ENCODE data around the gene FILIP1. TPM values are rescaled to one million over a fixed set of nuclear protein-coding genes. Genes with fewer than 3 reads are reported as not detected.
"Not testable (repeated sequence)": the region's sequence is repeated elsewhere in the genome, so short reads cannot be mapped to it uniquely, and the experiment has no call there.

Gene FILIP1
- total RNA-seq, 1 donor from 2014 or later = under 0.01 TPM

- no peaks in the 10 kb centered on the region for H3K27me3 ChIP-seq (ENCODE audit: control insufficient read depth, insufficient read depth, low read length)
- no peaks in the 10 kb centered on the region for H3K36me3 ChIP-seq (ENCODE audit: control insufficient read depth, insufficient read depth, low read length)
- no peak for FAIRE-seq
- DNase-seq (ENCODE audit: low read depth) = no peak
- H3K4me3 ChIP-seq (ENCODE audit: low read depth, low read length) = no peak overlapping the region
- TF ChIP-seq CTCF (IDR thresholded peaks at IDR 0.05; ENCODE audit: insufficient read depth, low read length, severe bottlenecking) = no peak
These were observed 80.5 kb downstream of the FILIP1 start for GRCh38 chr6:75412969-75413662.

- not testable (repeated sequence) for FAIRE-seq; H3K27me3 ChIP-seq (ENCODE audit: control insufficient read depth, insufficient read depth, low read length); DNase-seq (ENCODE audit: low read depth); H3K4me3 ChIP-seq (ENCODE audit: low read depth, low read length); H3K36me3 ChIP-seq (ENCODE audit: control insufficient read depth, insufficient read depth, low read length)
These were observed 83.0 kb downstream of the FILIP1 start for GRCh38 chr6:75410564-75410963.

GRCh38 chr6:75409928-75410327, 83.7 kb downstream of the FILIP1 start:
- DNase-seq (ENCODE audit: low read depth) (no peak), FAIRE-seq (no peak)
- Histone ChIP-seq H3K27me3 (ENCODE audit: control insufficient read depth, insufficient read depth, low read length) (no peaks in the 10 kb centered on the region), H3K36me3 (ENCODE audit: control insufficient read depth, insufficient read depth, low read length) (no peaks in the 10 kb centered on the region), H3K4me3 (ENCODE audit: low read depth, low read length) (no peak overlapping the region)
- no peak for TF ChIP-seq CTCF (IDR thresholded peaks at IDR 0.05; ENCODE audit: insufficient read depth, low read length, severe bottlenecking)

- peak; percentile 52 for FAIRE-seq
These were observed 84.3 kb downstream of the FILIP1 start for GRCh38 chr6:75409286-75409685.

GRCh38 chr6:75403563-75404080, 90.0 kb downstream of the FILIP1 start:
- Histone ChIP-seq H3K36me3 (ENCODE audit: control insufficient read depth, insufficient read depth, low read length) (no peaks in the 10 kb centered on the region), H3K27me3 (ENCODE audit: control insufficient read depth, insufficient read depth, low read length) (no peaks in the 10 kb centered on the region), H3K4me3 (ENCODE audit: low read depth, low read length) (no peak overlapping the region)
- TF ChIP-seq CTCF (IDR thresholded peaks at IDR 0.05; ENCODE audit: insufficient read depth, low read length, severe bottlenecking) = no peak
- no peak for FAIRE-seq
- no peak for DNase-seq (ENCODE audit: low read depth)

More at GRCh38 chr6:75409286-75409685, 84.3 kb downstream of the FILIP1 start:
- no peak for TF ChIP-seq CTCF (IDR thresholded peaks at IDR 0.05; ENCODE audit: insufficient read depth, low read length, severe bottlenecking)
- H3K27me3 ChIP-seq (ENCODE audit: control insufficient read depth, insufficient read depth, low read length) = no peaks in the 10 kb centered on the region
- H3K36me3 ChIP-seq (ENCODE audit: control insufficient read depth, insufficient read depth, low read length) = no peaks in the 10 kb centered on the region
- no peak for DNase-seq (ENCODE audit: low read depth)
- H3K4me3 ChIP-seq (ENCODE audit: low read depth, low read length) = no peak overlapping the region

- DNase-seq (ENCODE audit: low read depth) (peak; percentile 51), FAIRE-seq (no peak)
- no peak overlapping the region for H3K4me3 ChIP-seq (ENCODE audit: low read depth, low read length)
- H3K36me3 ChIP-seq (ENCODE audit: control insufficient read depth, insufficient read depth, low read length) = no peaks in the 10 kb centered on the region
- no peak for TF ChIP-seq CTCF (IDR thresholded peaks at IDR 0.05; ENCODE audit: insufficient read depth, low read length, severe bottlenecking)
- H3K27me3 ChIP-seq (ENCODE audit: control insufficient read depth, insufficient read depth, low read length) = no peaks in the 10 kb centered on the region
These were observed 91.3 kb downstream of the FILIP1 start for GRCh38 chr6:75402296-75402695.
